Measurements from ENCODE around the gene SPTBN1.
A peak's percentile ranks its signal among the peaks of the same experiment; 100 is the strongest.
"Not testable (repeated sequence)": the region's sequence is repeated elsewhere in the genome, so short reads cannot be mapped to it uniquely, and the experiment has no call there.

SPTBN1 gene

GRCh38 chr2:54678719-54679118 is 222.6 kb downstream of the SPTBN1 start:
- DNase-seq: no peak

- no peak for DNase-seq
These were observed 224.4 kb downstream of the SPTBN1 start for GRCh38 chr2:54680397-54681041.

GRCh38 chr2:54681416-54681815 is 225.3 kb downstream of the SPTBN1 start:
- no peak for DNase-seq

GRCh38 chr2:54683596-54683995 is 227.5 kb downstream of the SPTBN1 start:
- no peak for DNase-seq

GRCh38 chr2:54685263-54685775 is 229.2 kb downstream of the SPTBN1 start:
- DNase-seq: no peak

GRCh38 chr2:54687595-54688152 is 231.5 kb downstream of the SPTBN1 start:
- DNase-seq: no peak

GRCh38 chr2:54691445-54692135 is 235.5 kb downstream of the SPTBN1 start:
- no peak for DNase-seq

- no peak for DNase-seq
These were observed 236.4 kb downstream of the SPTBN1 start for GRCh38 chr2:54692556-54692955.

GRCh38 chr2:54695378-54695777 is 239.3 kb downstream of the SPTBN1 start:
- no peak for DNase-seq

- no peak for DNase-seq
These were observed 241.8 kb downstream of the SPTBN1 start for GRCh38 chr2:54697934-54698333.

GRCh38 chr2:54698926-54699325 is 242.8 kb downstream of the SPTBN1 start:
- not testable (repeated sequence) for DNase-seq

- DNase-seq: no peak
These were observed 243.5 kb downstream of the SPTBN1 start for GRCh38 chr2:54699665-54700064.

- DNase-seq: no peak
These were observed 244.9 kb downstream of the SPTBN1 start for GRCh38 chr2:54701029-54701428.

GRCh38 chr2:54704238-54704637 is 248.1 kb downstream of the SPTBN1 start:
- no peak for DNase-seq

- peak in 3 of 6 experiments; percentile 17 to 70 (median 63) for DNase-seq
These were observed 248.8 kb downstream of the SPTBN1 start for GRCh38 chr2:54704688-54705605.

GRCh38 chr2:54706622-54707021 is 250.5 kb downstream of the SPTBN1 start:
- DNase-seq: no peak

- peak in 4 of 6 experiments; percentile 12 to 57 (median 22) for DNase-seq
These were observed 252.6 kb downstream of the SPTBN1 start for GRCh38 chr2:54708584-54709335.

GRCh38 chr2:54709336-54709809 is 253.2 kb downstream of the SPTBN1 start:
- DNase-seq: peak in 2 of 6 experiments; percentile 16 to 37

GRCh38 chr2:54710216-54710615 is 254.1 kb downstream of the SPTBN1 start:
- DNase-seq: no peak

GRCh38 chr2:54712516-54712915 is 256.4 kb downstream of the SPTBN1 start:
- no peak for DNase-seq

- DNase-seq: no peak
These were observed 258.9 kb downstream of the SPTBN1 start for GRCh38 chr2:54714996-54715395.

- DNase-seq: no peak
These were observed 260.2 kb downstream of the SPTBN1 start for GRCh38 chr2:54716375-54716774.

Measured in stimulated activated naive CD4-positive, alpha-beta T cell (primary cell).